ENCODE data around the gene N4BP2.

GRCh38 chr4:40124690-40125089, 68.0 kb downstream of the N4BP2 start:
- TF ChIP-seq CTCF (IDR thresholded peaks at IDR 0.05) (no peak), POLR2AphosphoS5 (IDR thresholded peaks at IDR 0.05) (no peak), POLR2A (IDR thresholded peaks at IDR 0.05) (no peak)

Measured in breast epithelium (tissue), 3 donors.